Hematopoietic multipotent progenitor cell treated with erythropoietin and hydrocortisone succinate and interleukin-3 and kit ligand, for 4 days (in vitro differentiated cells): ENCODE measurements around the gene TMEM14B.
"Not testable (repeated sequence)": the region's sequence is repeated elsewhere in the genome, so short reads cannot be mapped to it uniquely, and the experiment has no call there.

ENCODE experiments used
- DNase-seq: peaks from one replicate; pipeline ENCODE4 v3.0.0-alpha.2; 2015

Gene TMEM14B

GRCh38 chr6:10749734-10750133, 2.1 kb downstream of the TMEM14B start:
- peak; percentile 95 for DNase-seq

- not testable (repeated sequence) for DNase-seq
These were observed 3.0 kb downstream of the TMEM14B start for GRCh38 chr6:10750568-10750967.

GRCh38 chr6:10751757-10752156, 4.2 kb downstream of the TMEM14B start:
- DNase-seq, result peak; percentile 47

GRCh38 chr6:10756085-10756484, 8.5 kb downstream of the TMEM14B start:
- DNase-seq, result no peak

- DNase-seq, result peak; percentile 83
These were observed 11.8 kb downstream of the TMEM14B start for GRCh38 chr6:10759312-10759839.

GRCh38 chr6:10759884-10760329, 12.3 kb downstream of the TMEM14B start:
- no peak for DNase-seq

GRCh38 chr6:10763006-10763405, 15.4 kb downstream of the TMEM14B start:
- no peak for DNase-seq

- DNase-seq, result no peak
These were observed 21.8 kb downstream of the TMEM14B start for GRCh38 chr6:10769419-10769818.

GRCh38 chr6:10771371-10771894, 23.8 kb downstream of the TMEM14B start:
- peak; percentile 89 for DNase-seq

- no peak for DNase-seq
These were observed 30.6 kb downstream of the TMEM14B start for GRCh38 chr6:10778230-10778629.

- no peak for DNase-seq
These were observed 31.5 kb downstream of the TMEM14B start for GRCh38 chr6:10779076-10779475.

GRCh38 chr6:10791673-10792072, 44.1 kb downstream of the TMEM14B start:
- DNase-seq, result peak; percentile 19

- DNase-seq, result no peak
These were observed 44.5 kb downstream of the TMEM14B start for GRCh38 chr6:10792101-10792500.

GRCh38 chr6:10793035-10793434, 45.4 kb downstream of the TMEM14B start:
- no peak for DNase-seq

- no peak for DNase-seq
These were observed 46.1 kb downstream of the TMEM14B start for GRCh38 chr6:10793695-10794094.

GRCh38 chr6:10794239-10794638, 46.6 kb downstream of the TMEM14B start:
- DNase-seq, result peak; percentile 76

GRCh38 chr6:10800810-10801209, 53.2 kb downstream of the TMEM14B start:
- DNase-seq, result no peak

- DNase-seq, result peak; percentile 79
These were observed 53.7 kb downstream of the TMEM14B start for GRCh38 chr6:10801224-10801848.
